Fibroblast of skin of right quadriceps (primary cell): Measurements from ENCODE around the gene BATF2.
"Not testable (repeated sequence)": the region's sequence is repeated elsewhere in the genome, so short reads cannot be mapped to it uniquely, and the experiment has no call there.

Source experiments
- DNase-seq: peaks from one replicate; pipeline ENCODE4 v3.0.0-alpha.2; 2013

Gene BATF2

DNA sequence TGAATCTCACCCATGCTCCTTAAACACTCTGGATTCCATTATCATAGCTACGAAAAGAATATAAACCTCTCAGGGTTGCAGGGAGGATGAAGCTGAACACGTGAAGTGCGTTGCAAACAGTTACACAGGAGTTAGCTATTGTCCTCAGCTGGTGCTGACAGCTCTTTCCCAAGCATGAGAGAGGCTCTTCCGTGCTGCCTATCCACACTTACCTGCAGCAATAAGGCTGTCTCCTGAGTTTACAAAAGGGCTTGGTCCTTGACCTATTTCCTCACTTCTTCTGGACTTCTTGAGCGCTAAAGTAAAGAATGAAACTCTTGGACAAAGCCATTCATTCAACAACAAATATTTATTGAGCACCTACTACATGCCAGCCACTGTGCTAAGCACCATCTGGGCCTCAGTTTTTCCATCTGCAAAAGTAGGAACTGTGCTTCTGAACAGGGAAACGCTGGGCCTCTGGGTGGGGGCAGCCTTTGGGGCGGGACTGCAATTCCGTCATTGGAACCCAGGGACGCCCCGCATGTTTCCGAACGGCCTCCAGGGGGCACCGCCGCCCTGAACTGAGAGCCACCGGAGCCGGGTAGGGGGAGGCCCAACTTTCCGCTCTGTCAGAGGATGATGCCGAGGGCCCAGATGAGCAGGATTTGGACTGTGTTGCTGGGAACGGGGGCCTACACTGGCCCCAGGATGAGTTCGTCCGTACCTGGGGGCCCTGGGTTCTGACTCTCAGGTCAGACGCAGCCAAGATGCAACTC, 16.5 kb upstream of the BATF2 start:
- peak; percentile 87 for DNase-seq

DNA sequence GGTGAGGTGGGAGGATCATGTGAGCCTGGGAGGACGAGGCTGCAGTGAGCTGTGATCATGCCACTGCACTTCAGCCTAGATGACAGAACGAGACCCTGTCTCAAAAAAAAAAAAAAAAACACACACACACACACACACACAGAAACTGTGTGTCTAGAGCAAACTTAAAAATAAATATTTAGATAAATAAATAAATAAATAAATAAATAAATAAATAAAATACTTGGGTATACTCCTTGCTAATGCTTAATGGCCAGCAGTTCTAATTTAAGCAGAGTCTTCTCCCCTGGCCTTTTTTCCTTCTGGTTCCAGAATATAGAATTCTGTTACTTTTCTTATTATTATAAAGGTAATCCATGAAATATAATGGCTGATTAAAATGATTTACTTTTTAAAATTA, 12.1 kb upstream of the BATF2 start:
- no peak for DNase-seq

DNA sequence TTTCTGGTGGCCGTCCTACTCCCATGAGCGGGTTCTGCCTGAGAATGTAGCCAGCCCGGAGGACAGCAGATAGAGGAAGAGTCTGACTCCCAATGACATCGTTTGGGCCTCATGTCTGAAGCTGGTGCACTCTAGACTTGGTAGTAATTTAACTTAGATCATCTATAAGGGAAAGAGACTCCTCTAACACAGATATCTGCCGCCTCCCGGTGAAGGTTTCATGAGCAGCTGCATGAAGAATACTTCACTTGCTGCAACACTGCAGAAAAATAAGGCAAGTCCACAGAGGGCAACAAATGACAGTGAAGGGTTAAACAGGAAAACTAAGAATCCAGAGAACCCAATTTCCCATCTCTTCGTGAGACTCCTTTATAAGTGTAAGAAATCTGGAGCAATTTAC, 11.2 kb upstream of the BATF2 start:
- DNase-seq = no peak

DNA sequence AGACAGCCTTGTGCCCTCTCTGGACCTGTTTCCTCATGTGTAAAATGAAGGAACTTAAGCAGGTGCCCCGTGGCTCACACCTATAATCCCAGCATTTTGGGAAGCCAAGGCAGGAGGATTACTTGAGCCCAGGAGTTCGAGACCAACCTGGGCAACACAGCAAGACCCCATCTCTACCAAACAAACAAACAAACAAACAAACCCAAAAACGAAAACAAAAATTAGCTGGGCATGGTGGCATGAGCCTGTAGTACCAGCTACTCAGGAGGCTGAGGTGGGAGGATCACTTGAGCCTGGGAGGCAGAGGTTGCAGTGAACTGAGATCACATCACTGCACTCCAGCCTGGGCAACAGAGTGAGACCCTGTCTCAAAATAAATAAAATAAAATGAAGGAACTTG, 7.2 kb upstream of the BATF2 start:
- not testable (repeated sequence) for DNase-seq

DNA sequence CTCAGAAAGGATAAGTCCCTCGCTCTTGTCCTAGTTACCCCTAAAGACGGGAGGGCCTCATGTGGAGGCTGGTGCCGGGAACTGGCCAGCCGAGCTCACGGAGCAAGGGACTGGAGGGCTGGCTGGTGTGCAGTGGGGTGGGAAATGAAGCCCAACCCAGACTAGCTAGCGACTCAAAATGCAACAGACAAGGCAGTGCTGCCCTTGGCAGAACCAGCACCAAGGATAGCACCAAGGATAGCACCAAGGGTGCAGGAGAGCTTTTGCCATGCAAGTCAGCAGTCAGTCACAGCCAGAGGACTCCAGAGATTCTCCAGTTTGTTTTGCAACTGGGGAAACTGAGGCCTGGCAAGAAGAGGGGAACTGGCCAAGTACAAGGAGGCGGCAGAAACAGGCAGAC, 6.5 kb upstream of the BATF2 start:
- peak; percentile 33 for DNase-seq

DNA sequence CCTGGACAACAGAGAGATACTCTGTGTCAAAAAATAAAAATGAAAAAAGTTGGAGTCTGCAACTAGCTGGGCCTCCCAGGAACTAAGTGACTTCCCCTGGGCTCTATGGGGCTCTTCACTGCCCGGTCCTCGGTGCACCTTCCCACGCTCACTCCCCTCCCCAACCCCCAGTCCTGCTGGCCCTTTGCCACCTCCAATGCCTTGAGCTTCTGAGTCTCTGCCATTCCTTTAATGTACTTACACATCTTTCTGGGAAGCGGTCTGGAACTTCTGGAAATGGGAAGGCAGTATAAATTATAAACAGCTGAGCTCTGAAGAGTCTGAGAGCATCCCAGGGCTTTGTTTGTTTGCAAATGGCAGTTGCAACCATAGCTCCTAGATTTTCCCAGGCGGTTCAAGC, 5.9 kb upstream of the BATF2 start:
- no peak for DNase-seq

DNA sequence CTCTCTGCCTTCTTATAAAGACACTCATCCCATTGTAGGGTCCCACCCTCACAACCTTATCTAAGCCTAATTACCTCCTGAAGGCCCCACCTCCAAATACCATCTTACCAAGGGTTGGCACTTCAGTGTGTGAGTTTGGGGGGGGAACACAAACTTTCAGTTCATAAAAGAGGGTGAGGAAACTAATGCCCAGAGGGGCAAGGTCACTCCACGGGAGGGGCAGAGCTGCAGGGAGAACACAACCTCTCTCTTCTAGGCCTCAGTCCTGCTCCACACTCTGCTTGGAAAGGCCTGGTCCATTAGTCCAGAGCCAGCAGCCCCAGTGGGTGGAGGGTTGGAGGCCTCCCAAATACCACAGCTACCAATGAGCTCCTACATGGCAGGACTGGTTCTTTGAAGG, 2.7 kb upstream of the BATF2 start:
- no peak for DNase-seq

DNA sequence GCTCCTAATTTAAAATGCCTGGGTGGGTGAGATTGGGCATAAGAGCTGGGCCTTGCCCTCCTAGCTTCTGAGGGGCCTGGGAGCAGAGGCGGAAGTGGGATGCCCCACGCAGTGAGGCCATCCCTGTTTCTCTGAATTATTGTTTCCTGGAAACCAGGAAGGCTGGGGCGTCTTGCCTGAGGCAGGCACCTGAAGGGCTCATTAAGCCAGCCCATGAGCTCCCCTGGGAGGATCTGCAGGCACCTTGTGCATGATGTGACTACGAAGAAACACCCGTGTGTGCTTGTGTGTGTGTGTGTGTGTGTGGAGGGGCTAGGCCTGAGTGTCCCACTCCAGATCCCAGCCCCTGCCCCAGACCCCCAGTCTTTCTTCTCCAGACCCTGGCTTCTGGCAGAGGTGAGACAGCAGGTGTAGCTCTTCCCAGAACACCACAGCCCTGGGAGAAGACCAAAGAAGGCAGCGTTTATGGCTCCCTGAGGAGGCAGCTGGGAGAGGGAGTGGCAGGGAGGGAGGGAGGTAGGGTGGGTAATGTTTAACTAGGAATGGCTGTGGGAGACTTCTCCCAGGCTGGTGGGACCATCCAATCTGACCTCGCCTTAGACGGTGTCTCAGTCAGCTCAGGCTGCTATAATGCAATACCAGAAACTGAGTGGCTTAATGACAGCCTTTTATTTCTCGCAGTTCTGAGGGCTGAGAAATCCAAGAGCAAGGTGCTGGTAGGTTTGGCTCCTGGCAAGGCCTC, 2.1 kb upstream of the BATF2 start:
- DNase-seq = no peak

DNA sequence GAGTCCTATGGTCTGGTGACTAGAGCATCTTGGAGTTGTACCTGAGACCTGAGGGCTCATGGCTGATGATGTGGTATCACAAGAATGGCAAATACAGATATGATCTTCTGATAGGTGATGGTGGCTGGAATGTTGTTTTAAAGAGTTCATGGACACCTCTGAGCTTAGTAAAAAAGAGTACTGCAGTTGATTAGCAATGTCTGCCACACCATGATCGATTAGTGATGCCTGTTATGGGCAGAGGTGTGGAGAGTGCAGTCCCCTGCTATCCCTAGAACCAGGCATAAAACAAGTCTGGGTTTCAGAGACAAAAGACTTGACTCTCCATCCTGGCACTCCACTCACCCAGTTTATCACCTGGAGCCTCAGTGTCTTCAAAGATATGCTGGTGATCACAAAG, 1.4 kb upstream of the BATF2 start:
- no peak for DNase-seq

DNA sequence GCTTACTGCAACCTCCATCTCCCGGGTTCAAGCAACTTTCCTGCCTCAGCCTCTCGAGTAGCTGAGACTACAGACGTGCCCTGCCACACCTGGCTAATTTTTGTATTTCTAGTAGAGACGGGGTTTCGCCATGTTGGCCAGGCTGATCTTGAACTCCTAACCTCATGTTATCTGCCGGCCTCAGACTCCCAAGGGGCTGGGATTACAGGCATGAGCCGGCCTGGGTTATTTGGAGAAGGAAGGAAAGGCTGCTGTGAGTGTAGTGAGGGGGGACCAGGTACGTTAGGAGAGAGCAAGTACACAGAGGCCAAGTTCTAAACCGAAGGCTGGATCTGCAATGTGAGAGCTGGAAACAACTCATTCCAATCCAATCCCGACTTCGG, 453 bp downstream of the BATF2 start:
- DNase-seq = no peak

DNA sequence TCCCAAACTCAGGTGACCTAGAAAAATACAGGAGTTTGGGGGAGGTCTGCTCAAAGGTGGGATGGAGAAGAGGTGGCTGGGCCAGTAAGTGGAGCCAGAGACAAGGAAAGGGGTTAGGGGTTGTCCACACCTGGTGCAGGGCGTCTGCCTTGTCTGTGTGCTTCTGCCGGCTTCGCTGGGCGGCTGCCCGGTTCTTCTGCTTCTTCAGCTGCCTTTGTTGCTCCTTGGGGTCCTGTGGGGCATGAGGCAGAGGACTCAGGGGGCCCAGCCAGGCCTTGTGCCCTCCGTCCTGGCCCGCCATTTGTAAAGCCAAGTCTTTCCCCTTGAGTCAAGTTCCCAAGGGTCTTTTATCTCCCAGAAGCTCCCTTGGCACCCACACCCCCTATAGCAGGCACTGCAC, 2.5 kb downstream of the BATF2 start:
- DNase-seq = no peak

DNA sequence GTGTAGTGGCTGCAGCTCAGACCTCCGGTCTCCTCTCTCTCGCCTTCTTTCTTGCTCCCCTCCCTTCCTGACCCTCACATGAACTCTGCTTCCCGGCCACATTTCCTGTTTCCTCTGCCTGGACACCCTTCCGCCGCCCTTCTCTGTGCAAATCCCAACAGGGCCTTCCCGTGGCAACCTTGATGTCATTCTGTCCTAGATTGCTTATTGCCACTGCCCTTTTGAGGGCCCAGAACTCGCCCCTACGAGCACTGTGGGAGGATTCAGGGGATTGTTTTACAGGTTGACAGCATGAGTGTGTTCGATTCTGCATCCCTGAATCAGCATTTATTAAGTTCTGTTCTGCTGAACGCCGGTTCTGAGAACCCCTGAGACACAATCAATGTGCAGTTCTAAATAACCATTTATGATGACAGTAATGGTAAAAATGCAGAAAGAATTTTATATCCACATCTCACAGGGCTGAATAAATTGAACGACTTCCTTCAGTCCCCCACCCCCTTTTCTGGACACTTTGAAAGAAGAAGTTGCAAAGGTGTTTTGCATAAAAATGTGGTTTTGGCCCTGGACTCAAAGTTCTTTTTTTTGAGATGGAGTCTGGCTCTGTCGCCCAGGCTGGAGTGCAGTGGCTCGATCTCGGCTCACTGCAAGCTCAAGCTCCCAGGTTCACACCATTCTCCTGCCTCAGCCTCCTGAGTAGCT, 6.4 kb downstream of the BATF2 start:
- DNase-seq = no peak

DNA sequence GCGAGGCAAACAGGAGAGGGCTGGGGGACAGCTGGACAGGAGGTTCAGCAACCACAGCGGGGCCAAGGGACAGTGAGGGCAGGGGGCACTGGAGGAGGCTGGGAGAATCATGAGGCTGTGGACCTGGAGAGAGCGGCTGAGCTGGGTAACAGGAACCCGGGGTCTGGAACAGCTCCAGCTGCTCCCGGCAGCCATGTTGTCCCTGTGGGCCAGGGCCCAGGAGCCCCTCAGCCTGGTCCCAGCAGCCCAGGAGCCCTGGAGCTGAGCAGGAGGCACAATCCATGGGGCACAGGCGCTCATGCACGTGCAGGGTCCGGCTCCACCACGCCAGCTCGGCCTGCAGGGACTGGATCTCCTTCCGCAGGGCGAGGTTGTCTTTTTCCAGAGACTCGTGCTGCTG, 7.4 kb downstream of the BATF2 start:
- DNase-seq = no peak

DNA sequence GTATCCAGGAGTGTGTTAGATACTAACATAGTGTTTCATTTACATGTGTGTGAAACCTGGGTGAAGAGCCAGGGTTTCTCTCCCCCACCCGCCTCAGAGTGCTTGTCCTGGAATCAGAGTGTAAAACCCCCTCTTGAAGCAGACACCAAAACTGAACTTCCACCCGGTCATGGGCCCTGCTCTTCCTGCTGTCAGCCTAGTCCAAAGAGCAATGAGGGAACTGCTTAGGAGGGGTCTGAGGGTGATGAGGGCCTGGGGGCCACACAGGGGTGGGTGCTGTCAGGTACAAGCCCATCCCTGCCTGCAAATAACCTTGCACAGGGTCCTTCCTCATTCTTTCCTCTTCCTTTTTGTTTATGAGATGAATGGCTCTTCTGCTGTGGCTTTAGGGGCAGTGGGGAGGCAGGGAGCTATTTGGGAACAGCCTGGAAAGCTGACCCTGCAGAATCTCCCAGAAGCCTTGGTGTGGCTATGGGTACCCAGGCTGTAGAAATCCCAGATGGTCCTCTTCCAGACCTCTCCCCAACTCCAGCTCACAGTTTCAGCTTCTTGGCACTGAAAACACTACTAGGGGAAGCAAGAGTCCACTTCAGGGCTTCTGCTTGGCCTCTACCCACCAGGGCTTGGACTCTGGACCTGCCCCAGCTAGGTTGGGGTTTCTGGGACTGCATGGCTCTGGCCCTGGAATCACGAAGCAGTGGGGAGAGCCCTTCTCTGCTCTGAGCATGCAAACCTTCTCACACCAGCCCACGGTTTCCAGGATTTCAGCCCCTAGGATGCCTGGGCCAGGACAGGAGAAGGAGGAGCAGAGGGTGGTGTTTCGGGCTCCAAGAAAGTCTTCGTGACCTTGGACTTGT, 8.5 kb downstream of the BATF2 start:
- no peak for DNase-seq

DNA sequence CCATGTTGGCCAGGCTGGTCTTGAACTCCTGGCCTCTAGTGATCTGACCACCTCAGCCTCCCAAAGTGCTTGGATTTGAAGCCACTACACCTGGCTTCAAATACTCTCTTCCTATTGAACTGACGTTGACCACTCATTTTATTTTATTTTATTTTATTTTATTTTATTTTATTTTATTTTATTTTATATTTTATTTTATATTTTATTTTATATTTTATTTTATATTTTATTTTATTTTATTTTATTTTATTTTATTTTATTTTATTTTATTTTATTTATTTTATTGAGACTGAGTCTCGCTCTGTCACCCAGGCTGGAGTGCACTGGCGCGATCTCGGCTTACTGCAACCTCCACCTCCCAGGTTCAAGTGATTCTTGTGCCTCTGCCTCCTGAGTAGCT, 13.4 kb downstream of the BATF2 start:
- DNase-seq = not testable (repeated sequence)

DNA sequence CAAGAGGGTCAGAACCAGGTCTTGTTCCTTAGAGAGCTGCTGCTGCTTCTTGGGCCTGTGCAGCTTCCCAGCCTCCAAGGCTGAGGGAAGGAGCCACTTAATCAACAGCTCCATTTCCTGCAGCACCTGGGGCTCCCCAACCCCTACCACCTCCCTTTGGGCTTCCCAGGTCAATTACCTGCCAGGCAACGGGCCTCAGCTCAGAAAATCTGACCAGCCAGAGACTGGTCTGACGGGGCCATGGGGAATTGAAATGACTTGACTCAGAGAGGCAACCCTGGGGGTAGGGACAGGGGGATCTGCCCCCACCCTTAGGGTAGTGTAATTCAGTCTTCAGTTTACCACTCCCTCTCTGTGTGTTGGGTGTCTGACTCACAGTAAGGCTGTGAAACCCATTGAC, 20.1 kb downstream of the BATF2 start:
- DNase-seq = no peak

DNA sequence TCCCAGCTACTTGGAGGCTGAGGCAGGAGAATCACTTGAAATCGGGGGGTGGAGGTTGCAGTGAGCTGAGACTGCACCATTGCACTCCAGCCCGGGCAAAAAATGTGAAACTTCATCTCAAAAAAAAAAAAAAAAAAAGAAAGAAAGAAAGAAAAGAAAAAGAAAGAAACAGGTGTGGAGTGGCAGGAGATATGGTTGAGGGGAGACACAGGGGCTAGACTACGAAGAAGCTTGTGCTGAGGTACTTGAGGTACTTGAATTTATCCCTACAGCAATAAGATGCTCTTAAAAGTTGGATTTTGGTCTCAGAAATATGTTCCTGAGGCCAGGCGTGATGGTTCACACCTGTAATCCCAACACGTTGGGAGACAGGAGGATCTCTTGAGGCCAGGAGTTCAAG, 22.6 kb downstream of the BATF2 start:
- DNase-seq = no peak

DNA sequence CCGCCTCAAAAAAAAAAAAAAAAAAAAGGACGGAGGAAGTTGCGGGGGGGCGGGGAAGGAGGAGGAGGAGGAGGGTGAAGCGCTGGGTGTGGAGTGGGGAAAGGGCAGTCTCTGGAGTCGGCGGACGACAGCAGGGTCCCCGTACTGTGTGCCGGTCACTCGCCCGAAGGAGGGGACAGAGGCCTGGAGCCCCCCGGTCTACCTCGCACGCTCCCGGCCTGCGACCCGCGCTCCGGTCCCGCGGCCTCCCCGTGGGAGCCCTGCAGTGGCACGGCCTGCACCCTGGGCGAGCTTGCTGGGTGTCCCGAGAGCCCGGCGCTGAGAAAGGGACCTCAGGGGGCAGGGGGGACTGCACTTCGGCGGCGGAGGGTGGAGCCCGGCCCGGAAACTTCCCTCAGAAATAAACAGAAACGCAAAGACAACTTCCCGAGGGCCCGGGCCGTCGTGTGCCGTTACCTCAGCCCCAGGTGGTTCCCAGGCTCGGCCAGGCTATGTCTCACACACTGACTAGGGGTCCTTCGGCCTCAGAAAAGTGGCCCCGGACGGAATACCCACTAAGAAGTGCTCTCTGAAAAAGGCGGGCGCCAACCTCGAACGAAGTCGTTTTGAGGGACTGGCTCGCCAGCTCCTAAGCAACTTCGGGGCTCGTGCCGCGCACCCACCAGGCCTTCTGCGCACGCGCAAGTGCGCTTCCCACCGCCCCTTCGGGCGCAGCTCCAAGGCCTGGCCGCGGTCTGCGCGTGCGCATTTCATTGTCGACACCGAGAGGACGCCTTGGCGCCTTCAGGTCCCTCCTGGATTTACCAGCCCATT, 25.1 kb downstream of the BATF2 start, which contains the start of gene MAJIN:
MAJIN (minus strand) TSS at position 688 of the 813 bp plus-strand sequence. CDS start 12,703 bp downstream, outside the sequence.
- peak; percentile 79 for DNase-seq

DNA sequence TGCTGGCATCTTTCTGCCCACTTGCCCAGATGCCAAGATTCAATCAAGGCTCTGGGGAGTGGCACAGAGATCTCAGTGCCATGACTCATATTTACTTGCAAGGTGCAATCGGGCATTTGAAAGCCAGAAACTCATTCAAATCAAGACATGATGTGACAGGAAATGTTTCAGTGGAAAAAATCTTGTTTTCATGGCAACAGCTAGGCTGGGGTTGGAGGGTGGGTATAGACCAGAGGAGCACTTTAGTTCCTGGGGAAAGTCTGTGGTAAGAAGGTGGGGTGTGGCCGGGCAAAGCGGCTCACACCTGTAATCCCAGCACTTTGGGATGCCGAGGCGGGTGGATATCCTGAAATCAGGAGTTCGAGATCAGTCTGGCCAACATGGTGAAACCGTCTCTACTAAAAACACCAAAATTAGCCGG, 26.0 kb downstream of the BATF2 start:
- DNase-seq = no peak

DNA sequence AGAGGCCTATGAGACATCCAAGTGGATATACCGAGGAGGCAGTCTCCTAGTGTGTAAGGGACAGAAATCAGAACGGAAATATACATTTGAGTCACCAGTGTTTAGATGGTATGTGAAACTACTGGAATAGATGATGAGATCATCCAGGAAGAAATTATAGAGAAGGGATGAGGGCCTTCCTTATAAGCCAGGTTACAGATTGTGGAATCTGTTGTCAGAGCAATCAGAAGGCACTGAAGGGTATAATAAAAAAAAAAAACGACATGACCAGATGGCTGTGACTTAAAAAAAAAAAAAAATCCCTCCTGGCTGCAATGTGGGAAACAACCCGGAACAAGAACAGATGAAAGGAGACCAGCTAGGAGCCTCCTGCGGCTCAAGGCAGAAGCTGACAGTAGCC, 27.6 kb downstream of the BATF2 start:
- DNase-seq = peak; percentile 80

DNA sequence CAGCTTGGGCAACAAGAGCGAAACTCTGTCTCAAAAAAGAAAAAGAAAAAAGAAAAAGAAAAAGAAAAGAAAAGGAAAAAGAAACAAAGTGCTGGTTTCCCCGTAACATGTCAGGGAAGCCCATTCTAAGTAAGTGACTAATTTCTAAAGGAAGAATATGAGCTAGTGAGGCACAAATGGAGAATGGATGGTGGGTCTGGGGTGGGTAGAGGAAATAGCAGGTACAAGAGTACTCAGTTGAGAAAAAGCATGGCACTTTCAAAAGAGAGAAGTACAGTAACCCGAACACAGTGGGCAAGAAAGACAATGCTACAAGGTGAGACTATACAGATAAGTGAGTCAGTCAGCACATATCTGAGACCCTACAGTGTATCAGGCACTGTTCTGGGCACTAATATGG, 29.4 kb downstream of the BATF2 start:
- DNase-seq = no peak

DNA sequence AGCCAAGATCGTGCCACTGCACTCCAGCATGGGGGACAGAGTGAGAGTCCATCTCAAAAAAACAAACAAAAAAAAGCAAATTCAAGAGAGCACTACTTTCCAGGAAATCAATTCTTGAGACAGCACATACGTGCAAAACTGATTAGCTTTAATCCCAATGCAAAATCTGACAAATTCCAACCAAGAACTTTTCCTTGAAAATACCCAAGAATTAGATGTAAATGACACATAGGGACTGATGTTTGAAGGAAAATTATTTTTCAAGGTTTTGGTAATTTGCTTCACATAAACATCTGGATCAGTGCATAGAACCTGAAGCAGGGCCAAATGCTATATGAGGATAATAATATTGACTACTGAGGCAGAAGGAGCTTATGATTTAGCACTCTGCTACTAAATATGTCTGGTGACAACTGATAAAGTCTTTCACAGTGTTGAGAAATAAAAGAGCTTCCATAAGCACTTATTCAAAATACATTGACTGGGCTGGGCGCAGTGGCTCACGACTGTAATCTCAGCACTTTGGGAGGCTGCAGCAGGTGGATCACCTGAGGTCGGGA, 33.6 kb downstream of the BATF2 start:
- DNase-seq = no peak
